OCI-LY1 (cell line): ENCODE data around the gene ARHGAP1.

Experiments used
- H2AFZ ChIP-seq: fragments of 200-600 bp; sonication (generic), shearing (Covaris generic); 2 replicates; pipeline ENCODE4 v1.6.0; 2014; ENCODE audit warnings: antibody characterized with exemption, mild to moderate bottlenecking, low read length
- H3F3A ChIP-seq: fragments of 200-600 bp; sonication (generic), shearing (Covaris generic); 2 replicates; pipeline ENCODE4 v1.6.0; 2014; ENCODE audit warnings: mild to moderate bottlenecking, antibody characterized with exemption, low read length, moderate library complexity; ENCODE audit not compliant: insufficient read depth
- H3K27ac ChIP-seq: fragments of 200-600 bp; sonication (generic); 2 replicates; pipeline ENCODE4 v1.5.1; 2014; ENCODE audit warnings: low read length, mixed run types, mild to moderate bottlenecking, low read depth; ENCODE audit not compliant: poor library complexity, severe bottlenecking
- H3K27me3 ChIP-seq: fragments of 200-600 bp; sonication (generic); 2 replicates; pipeline ENCODE4 v1.6.0; 2014; ENCODE audit warnings: antibody characterized with exemption, mild to moderate bottlenecking, low read length, moderate library complexity; ENCODE audit not compliant: insufficient read depth
- H3K36me3 ChIP-seq: fragments of 200-600 bp; sonication (generic); 2 replicates; pipeline ENCODE4 v1.6.1; 2014; ENCODE audit warnings: mild to moderate bottlenecking, antibody characterized with exemption, low read length, moderate library complexity, mixed read lengths; ENCODE audit not compliant: insufficient read depth
- H3K4me1 ChIP-seq: fragments of 200-600 bp; sonication (generic); 2 replicates; pipeline ENCODE4 v1.5.1; 2014; ENCODE audit warnings: mild to moderate bottlenecking, low read length, moderate library complexity; ENCODE audit not compliant: insufficient read depth, severe bottlenecking
- H3K4me2 ChIP-seq: fragments of 200-600 bp; sonication (generic), shearing (Covaris generic); 2 replicates; pipeline ENCODE4 v1.6.1; 2014; ENCODE audit warnings: low read length
- H3K4me3 ChIP-seq: fragments of 200-600 bp; sonication (generic); 2 replicates; pipeline ENCODE4 v1.5.1; 2014; ENCODE audit warnings: low read length, low read depth, mild to moderate bottlenecking, mixed read lengths; ENCODE audit not compliant: poor library complexity, severe bottlenecking
- H3K79me2 ChIP-seq: fragments of 200-600 bp; shearing (Covaris generic); 2 replicates; pipeline ENCODE4 v1.6.1; 2016; ENCODE audit warnings: mixed run types, low read length, mixed read lengths; ENCODE audit not compliant: insufficient read depth
- H3K9ac ChIP-seq: fragments of 200-600 bp; sonication (generic), shearing (Covaris generic); 2 replicates; pipeline ENCODE4 v1.6.1; 2014; ENCODE audit warnings: mild to moderate bottlenecking, low read length, mixed read lengths
- H3K9me2 ChIP-seq: fragments of 200-600 bp; sonication (generic), shearing (Covaris generic); 2 replicates; pipeline ENCODE4 v1.6.1; 2014; ENCODE audit warnings: low read depth, mild to moderate bottlenecking, low read length, mixed read lengths
- H3K9me3 ChIP-seq: fragments of 200-600 bp; shearing (Covaris generic); 2 replicates; pipeline ENCODE4 v1.6.1; 2014; ENCODE audit warnings: low read length, mixed read lengths
- H4K20me1 ChIP-seq: fragments of 200-600 bp; sonication (generic), shearing (Covaris generic); 2 replicates; pipeline ENCODE4 v1.6.0; 2016; ENCODE audit warnings: mild to moderate bottlenecking, low read length; ENCODE audit not compliant: insufficient read depth
- EZH2 ChIP-seq: fragments of 200-600 bp; sonication (generic), shearing (Covaris generic); IDR thresholded peaks from 2 replicates; pipeline ENCODE4 v1.8.0; 2017; ENCODE audit warnings: borderline replicate concordance, mixed run types, mild to moderate bottlenecking, antibody characterized with exemption, low read length, moderate library complexity, mixed read lengths
- TF ChIP-seq, protein P1 (sequence below): fragments of 200-600 bp; sonication (generic), shearing (Covaris generic); IDR thresholded peaks from 2 replicates; pipeline ENCODE4 v1.5.1; 2017; ENCODE audit warnings: mild to moderate bottlenecking, antibody characterized with exemption, low read length, moderate library complexity, mixed read lengths

ARHGAP1 gene

GRCh38 chr11:46731545-46731944 lies 31.1 kb upstream of the ARHGAP1 start:
- H3K9ac ChIP-seq, result no peak overlapping the region
- no peak overlapping the region for H3K4me2 ChIP-seq
- H3K79me2 ChIP-seq, result no peaks in the 10 kb centered on the region
- no peaks in the 10 kb centered on the region for H3K36me3 ChIP-seq
- no peaks in the 10 kb centered on the region for H3F3A ChIP-seq
- no peak overlapping the region for H3K4me3 ChIP-seq
- H4K20me1 ChIP-seq, result no peaks in the 10 kb centered on the region
- H3K9me2 ChIP-seq, result no peaks in the 10 kb centered on the region
- H3K27ac ChIP-seq, result no peak overlapping the region
- H3K4me1 ChIP-seq, result no peaks in the 10 kb centered on the region
- TF ChIP-seq, protein P1, sequence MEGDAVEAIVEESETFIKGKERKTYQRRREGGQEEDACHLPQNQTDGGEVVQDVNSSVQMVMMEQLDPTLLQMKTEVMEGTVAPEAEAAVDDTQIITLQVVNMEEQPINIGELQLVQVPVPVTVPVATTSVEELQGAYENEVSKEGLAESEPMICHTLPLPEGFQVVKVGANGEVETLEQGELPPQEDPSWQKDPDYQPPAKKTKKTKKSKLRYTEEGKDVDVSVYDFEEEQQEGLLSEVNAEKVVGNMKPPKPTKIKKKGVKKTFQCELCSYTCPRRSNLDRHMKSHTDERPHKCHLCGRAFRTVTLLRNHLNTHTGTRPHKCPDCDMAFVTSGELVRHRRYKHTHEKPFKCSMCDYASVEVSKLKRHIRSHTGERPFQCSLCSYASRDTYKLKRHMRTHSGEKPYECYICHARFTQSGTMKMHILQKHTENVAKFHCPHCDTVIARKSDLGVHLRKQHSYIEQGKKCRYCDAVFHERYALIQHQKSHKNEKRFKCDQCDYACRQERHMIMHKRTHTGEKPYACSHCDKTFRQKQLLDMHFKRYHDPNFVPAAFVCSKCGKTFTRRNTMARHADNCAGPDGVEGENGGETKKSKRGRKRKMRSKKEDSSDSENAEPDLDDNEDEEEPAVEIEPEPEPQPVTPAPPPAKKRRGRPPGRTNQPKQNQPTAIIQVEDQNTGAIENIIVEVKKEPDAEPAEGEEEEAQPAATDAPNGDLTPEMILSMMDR, result no peak
- TF ChIP-seq EZH2, result no peak
- no peak overlapping the region for H2AFZ ChIP-seq
- no peaks in the 10 kb centered on the region for H3K9me3 ChIP-seq
- H3K27me3 ChIP-seq, result no peaks in the 10 kb centered on the region

DNA sequence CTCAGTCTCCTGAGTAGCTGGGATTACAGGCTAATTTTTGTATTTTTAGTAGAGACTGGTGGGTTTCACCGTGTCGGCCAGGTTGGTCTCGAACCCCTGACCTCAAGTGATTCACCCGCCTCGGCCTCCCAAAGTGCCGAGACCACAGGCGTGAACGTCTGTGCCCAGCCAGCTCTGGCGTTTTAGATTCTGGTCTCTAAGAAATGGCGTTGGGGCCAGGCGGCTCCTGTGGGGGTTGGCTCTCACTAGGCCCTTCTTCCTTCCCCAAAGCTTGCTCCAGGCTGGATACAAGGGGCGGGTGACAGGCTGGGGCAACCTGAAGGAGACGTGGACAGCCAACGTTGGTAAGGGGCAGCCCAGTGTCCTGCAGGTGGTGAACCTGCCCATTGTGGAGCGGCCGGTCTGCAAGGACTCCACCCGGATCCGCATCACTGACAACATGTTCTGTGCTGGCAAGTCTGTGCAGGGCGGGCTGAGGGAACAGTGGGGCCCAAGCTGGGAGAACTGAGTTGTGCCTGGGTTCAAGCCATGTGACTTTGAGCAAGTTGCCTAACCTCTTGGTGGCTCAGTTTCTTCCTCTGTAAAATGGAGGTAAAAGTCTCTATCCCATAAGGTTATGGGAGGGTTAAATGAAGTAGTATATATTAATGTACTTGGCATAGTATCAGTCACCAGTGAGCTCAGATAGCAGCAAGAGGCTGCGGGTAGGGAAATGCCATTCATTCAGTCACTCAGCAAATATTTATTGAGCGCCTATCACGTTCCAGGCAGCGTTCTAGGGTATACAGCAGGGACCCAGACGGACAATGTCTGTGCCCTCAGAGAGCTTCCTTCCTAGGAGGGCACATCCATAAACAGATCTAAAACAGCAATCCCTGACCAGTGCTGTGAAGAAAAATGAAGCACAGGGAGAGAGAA lies 28.9 kb upstream of the ARHGAP1 start:
- Histone ChIP-seq H3K79me2 (no peaks in the 10 kb centered on the region), H3K4me3 (no peak overlapping the region), H3K9me3 (no peaks in the 10 kb centered on the region), H3K27ac (no peak overlapping the region), H3K27me3 (no peaks in the 10 kb centered on the region), H3K9ac (no peak overlapping the region), H2AFZ (no peak overlapping the region), H3K36me3 (no peaks in the 10 kb centered on the region), H3K9me2 (no peaks in the 10 kb centered on the region), H3K4me1 (no peaks in the 10 kb centered on the region), H3K4me2 (no peak overlapping the region), H3F3A (no peaks in the 10 kb centered on the region), H4K20me1 (no peaks in the 10 kb centered on the region)
- no peak for TF ChIP-seq EZH2
- TF ChIP-seq, protein P1, result no peak

DNA sequence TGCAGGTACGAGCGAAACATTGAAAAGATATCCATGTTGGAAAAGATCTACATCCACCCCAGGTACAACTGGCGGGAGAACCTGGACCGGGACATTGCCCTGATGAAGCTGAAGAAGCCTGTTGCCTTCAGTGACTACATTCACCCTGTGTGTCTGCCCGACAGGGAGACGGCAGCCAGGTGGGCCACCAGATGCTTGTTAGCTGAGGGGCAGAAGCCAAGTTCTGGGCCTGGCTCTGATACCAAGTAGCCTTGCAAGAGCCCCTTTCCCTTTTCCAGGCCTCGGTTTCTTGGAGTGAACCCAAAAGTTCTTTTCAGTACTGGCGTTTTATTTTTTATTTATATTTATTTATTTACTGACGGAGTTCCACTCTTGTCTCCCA lies 28.2 kb upstream of the ARHGAP1 start:
- TF ChIP-seq EZH2, result no peak
- TF ChIP-seq, protein P1, result no peak
- Histone ChIP-seq H3K27me3 (no peaks in the 10 kb centered on the region), H3K4me2 (no peak overlapping the region), H3K9ac (no peak overlapping the region), H3K9me3 (no peaks in the 10 kb centered on the region), H2AFZ (no peak overlapping the region), H4K20me1 (no peaks in the 10 kb centered on the region), H3K79me2 (no peaks in the 10 kb centered on the region), H3K27ac (no peak overlapping the region), H3K9me2 (no peaks in the 10 kb centered on the region), H3K36me3 (no peaks in the 10 kb centered on the region), H3K4me1 (peaks cover 6% of the 10 kb centered on the region), H3F3A (no peaks in the 10 kb centered on the region), H3K4me3 (no peak overlapping the region)
